GM06990 (cell line): Measurements from ENCODE around the gene CCDC78.

Experiments
- DNase-seq: peaks from one replicate; pipeline ENCODE4 v3.0.0-alpha.2; 2011; ENCODE audit not compliant: insufficient read length; ENCODE audit errors: extremely low read depth
- H3K27me3 ChIP-seq: replicated peaks from 2 replicates; pipeline ENCODE4 v1.6.0; 2011; ENCODE audit warnings: low read length; ENCODE audit not compliant: control insufficient read depth, insufficient read depth
- H3K36me3 ChIP-seq: 2 replicates; pipeline ENCODE4 v1.5.1; 2011; ENCODE audit warnings: low read length; ENCODE audit not compliant: control insufficient read depth, insufficient read depth
- H3K4me3 ChIP-seq: replicated peaks from 2 replicates; pipeline ENCODE4 v1.5.1; 2011; ENCODE audit warnings: low read depth, mild to moderate bottlenecking, control low read depth, low read length
- TF ChIP-seq, protein P1 (sequence below): IDR thresholded peaks from 2 replicates; pipeline ENCODE4 v1.5.1; 2011; ENCODE audit warnings: low read length, control low read depth, mild to moderate bottlenecking, inconsistent platforms; ENCODE audit not compliant: insufficient read depth, poor library complexity, severe bottlenecking

CCDC78 gene

DNA sequence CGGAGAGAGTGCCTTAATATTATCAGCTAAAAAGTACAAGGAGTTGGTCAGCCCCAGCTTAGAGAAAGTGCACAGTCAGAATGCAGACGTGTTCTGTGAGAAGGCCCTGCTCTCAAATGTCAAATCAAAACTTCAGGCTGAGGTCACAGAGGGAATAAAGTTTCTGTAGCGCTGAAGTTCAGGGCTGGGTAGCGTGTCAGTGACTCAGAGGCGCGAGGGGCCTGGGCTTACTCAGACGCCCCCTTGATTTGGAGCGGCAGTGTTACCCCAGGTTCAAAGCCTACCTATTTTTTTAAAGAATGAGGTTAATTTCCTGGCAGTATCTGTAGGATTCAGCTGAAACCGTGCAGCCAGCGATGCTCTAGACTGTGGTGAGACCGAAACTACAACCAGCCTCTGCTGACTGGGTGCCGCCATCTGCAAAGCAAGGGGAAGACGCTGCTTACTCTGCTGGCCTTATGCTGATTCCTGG, 9.8 kb upstream of the CCDC78 start:
- TF ChIP-seq, protein P1, sequence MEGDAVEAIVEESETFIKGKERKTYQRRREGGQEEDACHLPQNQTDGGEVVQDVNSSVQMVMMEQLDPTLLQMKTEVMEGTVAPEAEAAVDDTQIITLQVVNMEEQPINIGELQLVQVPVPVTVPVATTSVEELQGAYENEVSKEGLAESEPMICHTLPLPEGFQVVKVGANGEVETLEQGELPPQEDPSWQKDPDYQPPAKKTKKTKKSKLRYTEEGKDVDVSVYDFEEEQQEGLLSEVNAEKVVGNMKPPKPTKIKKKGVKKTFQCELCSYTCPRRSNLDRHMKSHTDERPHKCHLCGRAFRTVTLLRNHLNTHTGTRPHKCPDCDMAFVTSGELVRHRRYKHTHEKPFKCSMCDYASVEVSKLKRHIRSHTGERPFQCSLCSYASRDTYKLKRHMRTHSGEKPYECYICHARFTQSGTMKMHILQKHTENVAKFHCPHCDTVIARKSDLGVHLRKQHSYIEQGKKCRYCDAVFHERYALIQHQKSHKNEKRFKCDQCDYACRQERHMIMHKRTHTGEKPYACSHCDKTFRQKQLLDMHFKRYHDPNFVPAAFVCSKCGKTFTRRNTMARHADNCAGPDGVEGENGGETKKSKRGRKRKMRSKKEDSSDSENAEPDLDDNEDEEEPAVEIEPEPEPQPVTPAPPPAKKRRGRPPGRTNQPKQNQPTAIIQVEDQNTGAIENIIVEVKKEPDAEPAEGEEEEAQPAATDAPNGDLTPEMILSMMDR = no peak
- H3K36me3 ChIP-seq = peaks cover 20% of the 10 kb centered on the region
- H3K4me3 ChIP-seq = no peak overlapping the region
- DNase-seq = peak; percentile 57
- no peaks in the 10 kb centered on the region for H3K27me3 ChIP-seq

DNA sequence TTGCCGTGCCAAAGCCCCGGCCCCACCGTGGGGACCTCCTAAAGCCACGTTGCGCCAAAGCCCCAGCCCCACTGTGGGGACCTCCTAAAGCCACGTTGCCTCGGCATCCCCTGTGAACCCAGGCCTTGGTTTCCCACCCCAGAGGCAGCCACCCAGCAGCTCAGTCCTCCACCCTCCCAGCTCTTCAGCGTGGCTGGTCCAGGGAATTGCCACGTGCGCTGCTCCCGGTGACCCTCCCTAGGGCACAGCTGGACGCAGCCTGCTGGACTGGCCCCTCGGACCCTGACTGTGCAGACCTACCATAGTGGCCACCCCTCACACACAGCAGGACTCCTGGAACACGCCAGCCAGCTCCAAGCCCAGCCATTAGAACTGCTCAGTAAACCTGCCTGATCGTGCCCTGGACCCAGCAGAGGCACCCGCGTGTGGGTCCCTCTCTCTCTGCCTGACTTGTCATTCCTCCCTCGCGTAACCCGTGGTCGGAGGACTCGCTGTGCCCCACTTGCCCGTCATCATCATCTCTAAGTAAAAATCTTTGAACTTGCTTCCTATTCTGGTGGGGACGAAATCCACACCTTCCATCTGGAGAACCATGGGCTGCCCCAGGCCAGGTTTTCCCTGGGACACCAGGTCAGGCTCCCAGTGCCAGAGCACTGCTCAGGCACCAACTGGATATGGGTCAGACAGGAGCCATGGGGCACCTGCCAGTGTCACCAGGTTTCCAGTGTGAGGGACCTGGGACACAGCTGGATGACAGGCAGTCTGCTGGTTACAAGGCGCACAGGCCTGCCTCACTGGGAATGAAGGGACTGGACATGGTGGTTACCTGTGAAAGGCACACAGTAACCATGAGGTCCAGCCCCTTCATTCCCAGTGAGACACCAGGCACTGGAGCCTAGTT, 9.0 kb upstream of the CCDC78 start:
- no peaks in the 10 kb centered on the region for H3K27me3 ChIP-seq
- TF ChIP-seq, protein P1 = no peak
- DNase-seq = no peak
- no peak overlapping the region for H3K4me3 ChIP-seq
- H3K36me3 ChIP-seq = peaks cover 24% of the 10 kb centered on the region

DNA sequence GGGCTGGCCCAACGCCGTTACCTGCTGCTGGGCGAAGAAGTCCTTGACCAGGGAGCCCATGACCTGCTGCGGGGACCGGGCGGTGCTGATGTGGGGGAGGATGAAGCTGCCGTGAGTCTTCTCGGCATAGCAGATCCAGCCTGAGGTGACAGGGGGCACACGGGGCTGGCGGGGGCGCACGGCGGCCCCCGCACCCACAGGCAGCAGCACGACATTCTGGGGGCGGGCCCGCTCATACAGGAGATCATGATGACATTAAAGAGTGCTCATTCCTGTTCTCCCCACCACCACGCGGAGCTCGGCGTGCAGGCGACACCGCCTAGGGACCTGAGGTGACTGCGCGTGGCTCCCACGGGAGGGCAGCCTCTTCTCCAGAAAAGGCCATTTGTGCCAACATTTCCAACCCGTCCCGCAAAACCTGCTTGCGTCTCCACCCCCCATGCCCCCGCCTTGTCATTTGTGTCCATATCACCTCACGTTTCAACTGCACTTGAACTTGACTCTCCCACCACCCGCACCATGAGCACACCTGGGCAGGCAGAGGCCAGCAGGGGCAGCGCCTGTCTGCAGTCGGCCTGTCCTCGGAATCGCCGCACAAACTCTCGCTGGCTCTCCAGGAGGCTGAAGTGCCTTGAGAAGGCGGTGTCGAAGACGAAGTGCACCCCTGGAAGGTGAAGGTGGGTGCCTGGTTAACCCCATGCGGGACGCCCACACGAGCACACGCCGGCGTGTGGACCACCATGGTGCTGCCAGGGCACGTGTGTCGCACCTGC, 8.2 kb upstream of the CCDC78 start:
- H3K36me3 ChIP-seq = peaks cover 26% of the 10 kb centered on the region
- no peaks in the 10 kb centered on the region for H3K27me3 ChIP-seq
- TF ChIP-seq, protein P1 = no peak
- H3K4me3 ChIP-seq = no peak overlapping the region
- DNase-seq = peak; percentile 13

DNA sequence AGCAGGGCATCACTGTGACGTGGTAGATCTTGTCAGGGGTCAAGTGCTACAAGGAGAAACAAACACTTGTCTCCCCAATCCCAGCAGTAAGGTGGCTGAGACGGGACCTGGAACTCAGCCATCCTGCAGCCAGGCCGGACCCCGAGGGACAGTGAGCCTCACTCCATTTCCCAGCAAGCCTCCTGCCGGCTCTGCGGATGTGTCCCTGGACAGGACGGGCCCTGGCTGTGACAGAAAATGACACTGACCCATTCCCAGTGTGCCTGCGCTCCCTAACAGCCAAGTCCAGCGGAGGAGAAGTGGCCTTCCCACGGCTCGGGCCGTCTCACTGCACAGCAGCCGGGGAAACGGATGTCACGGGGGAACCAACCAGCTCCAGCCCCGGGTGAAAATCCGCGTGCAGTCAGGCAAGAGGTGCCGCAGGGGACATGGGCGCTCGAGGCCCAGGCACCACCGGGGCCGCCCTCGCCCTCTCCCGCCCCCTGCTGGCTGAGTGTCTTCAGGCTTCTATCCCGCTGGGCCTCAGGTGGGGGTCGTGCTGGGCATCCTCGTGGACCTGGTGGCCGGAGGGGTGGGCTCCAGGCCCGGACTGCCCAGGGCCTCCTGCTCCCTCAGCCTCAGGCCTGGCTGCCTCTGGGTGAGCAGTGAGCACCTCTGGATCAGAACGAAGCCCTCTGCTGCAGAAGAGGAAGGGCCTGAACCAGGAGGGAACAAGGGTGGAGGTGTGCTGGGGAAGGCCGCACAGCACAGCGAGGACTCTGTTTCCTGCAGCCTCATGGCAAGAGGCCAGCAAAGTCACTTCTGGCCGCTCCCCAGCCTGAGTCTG, 7.4 kb upstream of the CCDC78 start:
- H3K36me3 ChIP-seq = peaks cover 26% of the 10 kb centered on the region

DNA sequence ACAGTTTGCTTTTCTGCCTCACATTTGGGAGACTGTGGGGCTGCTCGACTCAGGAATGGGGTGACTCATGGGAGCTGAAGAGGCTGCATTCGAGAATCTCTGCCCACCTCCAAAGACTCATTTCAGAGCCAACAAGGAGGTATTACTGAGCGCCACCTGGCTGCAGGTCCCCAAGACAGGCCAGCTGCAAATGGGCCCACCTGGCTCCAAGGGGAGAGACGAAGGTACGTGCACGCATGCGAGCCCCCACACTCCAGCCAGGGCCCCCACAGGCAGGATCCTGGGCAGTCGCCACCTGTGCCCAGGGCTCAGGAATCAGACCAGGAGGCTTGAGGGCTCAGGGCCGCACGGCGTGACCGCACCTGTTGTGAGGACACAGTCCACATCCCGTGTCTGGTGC, 6.7 kb upstream of the CCDC78 start:
- Histone ChIP-seq H3K36me3 (peaks cover 26% of the 10 kb centered on the region), H3K4me3 (no peak overlapping the region), H3K27me3 (no peaks in the 10 kb centered on the region)
- TF ChIP-seq, protein P1 = no peak
- peak; percentile 15 for DNase-seq

More for the DNA sequence above, 7.4 kb upstream of the CCDC78 start:
- H3K4me3 ChIP-seq = no peak overlapping the region
- no peaks in the 10 kb centered on the region for H3K27me3 ChIP-seq
- peak; percentile 26 for DNase-seq
- TF ChIP-seq, protein P1 = peak; percentile 58
